ENCODE measurements around the gene EGFL7. TPM values are rescaled to one million over a fixed set of nuclear protein-coding genes. Genes with fewer than 3 reads are reported as not detected.
"Not testable (repeated sequence)": the region's sequence is repeated elsewhere in the genome, so short reads cannot be mapped to it uniquely, and the experiment has no call there.

The EGFL7 gene
- total RNA-seq, 3 donors from 2014 or later, result 15.9 to 43.4 (median 18.9) TPM

- H3K4me1 ChIP-seq (ENCODE audit: low read depth), result peaks cover 4% of the 10 kb centered on the region
- TF ChIP-seq CTCF (IDR thresholded peaks at IDR 0.05), result no peak
- H3K9me3 ChIP-seq, result no peaks in the 10 kb centered on the region
- intact Hi-C loops (cut with DNase I, micrococcal nuclease), result no loop called here
- no peaks in the 10 kb centered on the region for H3K36me3 ChIP-seq (ENCODE audit: low read depth)
- ATAC-seq (no peak), DNase-seq (no peak)
- no peak overlapping the region for H3K4me3 ChIP-seq
These were observed 44.3 kb downstream of the EGFL7 start for GRCh38 chr9:136707011-136707410.

- intact Hi-C loops (cut with DNase I, micrococcal nuclease), result no loop called here
- no peak for TF ChIP-seq CTCF (IDR thresholded peaks at IDR 0.05)
- H3K36me3 ChIP-seq (ENCODE audit: low read depth), result no peaks in the 10 kb centered on the region
- ATAC-seq, result no peak
- no peak for DNase-seq
- H3K4me1 ChIP-seq (ENCODE audit: low read depth), result peaks cover 6% of the 10 kb centered on the region
- no peak overlapping the region for H3K4me3 ChIP-seq
- no peaks in the 10 kb centered on the region for H3K9me3 ChIP-seq
These were observed 45.3 kb downstream of the EGFL7 start for GRCh38 chr9:136707849-136708517.

- Histone ChIP-seq H3K36me3 (ENCODE audit: low read depth) (no peaks in the 10 kb centered on the region), H3K4me3 (no peak overlapping the region), H3K4me1 (ENCODE audit: low read depth) (peaks cover 6% of the 10 kb centered on the region), H3K9me3 (no peaks in the 10 kb centered on the region)
- intact Hi-C loops (cut with DNase I, micrococcal nuclease), result no loop called here
- ATAC-seq, result no peak
- DNase-seq, result no peak
- TF ChIP-seq CTCF (IDR thresholded peaks at IDR 0.05), result no peak
These were observed 46.9 kb downstream of the EGFL7 start for GRCh38 chr9:136709454-136710109.

- DNase-seq, result no peak
- intact Hi-C loops (cut with DNase I, micrococcal nuclease), result no loop called here
- H3K4me1 ChIP-seq (ENCODE audit: low read depth), result peaks cover 6% of the 10 kb centered on the region
- no peaks in the 10 kb centered on the region for H3K9me3 ChIP-seq
- no peaks in the 10 kb centered on the region for H3K36me3 ChIP-seq (ENCODE audit: low read depth)
- TF ChIP-seq CTCF (IDR thresholded peaks at IDR 0.05), result no peak
- no peak for ATAC-seq
- no peak overlapping the region for H3K4me3 ChIP-seq
These were observed 47.8 kb downstream of the EGFL7 start for GRCh38 chr9:136710543-136710942.

- H3K4me1 ChIP-seq (ENCODE audit: low read depth); H3K4me3 ChIP-seq; H3K9me3 ChIP-seq; H3K36me3 ChIP-seq (ENCODE audit: low read depth); DNase-seq; intact Hi-C loops (cut with DNase I, micrococcal nuclease); ATAC-seq: not testable (repeated sequence)
These were observed 48.5 kb downstream of the EGFL7 start for GRCh38 chr9:136711219-136711648.

All from mucosa of descending colon (tissue), 3 donors.